Esophagus muscularis mucosa (tissue), 4 donors: ENCODE data around the gene RTF2. TPM values are rescaled to one million over a fixed set of nuclear protein-coding genes. Genes with fewer than 3 reads are reported as not detected.

Experiments used
- DNase-seq: peaks from one replicate; pipeline ENCODE4 v3.0.0-alpha.2; 2017; ENCODE audit errors: extremely low spot score
- H3K27ac ChIP-seq, 4 donors: fragments of 200-600 bp; sonication (generic); replicated peaks in 1 of 4; 1 replicate in 3 of 4; 2 replicates in 1 of 4; pipeline ENCODE4 v1.5.1; 2016 to 2019; ENCODE audit warnings: mild to moderate bottlenecking in 1 of 4
- H3K27me3 ChIP-seq, 4 donors: fragments of 200-600 bp; sonication (generic); one replicate each; pipeline versions ENCODE4 v1.5.1 to v1.6.0; 2016 to 2019
- H3K36me3 ChIP-seq, 4 donors: fragments of 200-600 bp; sonication (generic); one replicate each; pipeline ENCODE4 v1.5.1; 2016 to 2019
- H3K4me1 ChIP-seq, 4 donors: fragments of 200-600 bp; sonication (generic); one replicate each; pipeline ENCODE4 v1.5.1; 2016 to 2019
- H3K4me3 ChIP-seq, 4 donors: fragments of 200-600 bp; sonication (generic); 1 replicate in 2 of 4; 2 replicates in 2 of 4; pipeline ENCODE4 v1.5.1; 2016 to 2019; ENCODE audit warnings: mild to moderate bottlenecking in 4 of 4, moderate library complexity in 1 of 4
- H3K9me3 ChIP-seq, 4 donors: fragments of 200-600 bp; sonication (generic); 1 replicate in 3 of 4; 2 replicates in 1 of 4; pipeline ENCODE4 v1.5.1; 2016 to 2019
- CTCF ChIP-seq, 3 experiments: fragments of 200-600 bp in 2 of 3; fragments of 450-650 bp in 1 of 3; sonication (generic) in 2 of 3; IDR thresholded peaks; one replicate each; pipeline ENCODE4 v1.5.1; 2017 to 2019; ENCODE audit warnings: antibody characterized with exemption in 3 of 3, mild to moderate bottlenecking in 2 of 3, moderate library complexity in 1 of 3
- EP300 ChIP-seq: sonication (generic); formaldehyde crosslinking; IDR thresholded peaks from one replicate; pipeline ENCODE4 v1.6.1; 2017; ENCODE audit warnings: antibody characterized with exemption
- POLR2A ChIP-seq: fragments of 450-650 bp; IDR thresholded peaks from one replicate; pipeline ENCODE4 v1.6.1; 2017; ENCODE audit warnings: antibody characterized with exemption, moderate library complexity, mild to moderate bottlenecking, low read depth
- POLR2AphosphoS5 ChIP-seq, 2 donors: sonication (generic); formaldehyde crosslinking; IDR thresholded peaks; one replicate each; pipeline ENCODE4 v1.6.1; 2017; ENCODE audit warnings: antibody characterized with exemption in 2 of 2
- WGBS: methylation state at CpG from one replicate; pipeline ENCODE4 v1.1.5; 2018; 5-methylcytosine and 5-hydroxymethylcytosine counted together
- intact Hi-C: fragments of 100-400 bp; cut with DNase I; formaldehyde crosslinking; loops from one replicate; pipeline ENCODE4 v1.15.1; 2023
- total RNA-seq, 4 donors: library from RNA; depleted of rRNA; stranded (reverse); fragments of >200 nt; gene quantifications; one replicate each; pipeline versions ENCODE4 v1.1.0 to v1.2.1, GENCODE V29; 2016

Gene RTF2
- total RNA-seq, 4 donors from 2014 or later: 71.0 to 93.3 (median 78.5) TPM

- H3K27me3 ChIP-seq: no peaks in the 10 kb centered on the region
- TF ChIP-seq POLR2A: no peak
- TF ChIP-seq EP300: no peak
- no peak for TF ChIP-seq CTCF (IDR thresholded peaks at IDR 0.05)
- no peak for TF ChIP-seq POLR2AphosphoS5 (IDR thresholded peaks at IDR 0.05)
- 79% methylated on average over 12 of the region's 22 CpGs for WGBS
- no peak overlapping the region for H3K27ac ChIP-seq
- no peaks in the 10 kb centered on the region for H3K9me3 ChIP-seq
- DNase-seq: no peak
- peaks cover 0 to 5% (median 0%) of the 10 kb centered on the region in 4 donors for H3K36me3 ChIP-seq
- no peak overlapping the region for H3K4me3 ChIP-seq
- no peaks in the 10 kb centered on the region for H3K4me1 ChIP-seq
- intact Hi-C loops: no loop called here
These were observed 10.1 kb upstream of the RTF2 start for GRCh38 chr20:56458206-56458821.

- H3K27me3 ChIP-seq: no peaks in the 10 kb centered on the region
- 63% methylated on average over 3 of the region's 3 CpGs for WGBS
- H3K4me1 ChIP-seq: no peaks in the 10 kb centered on the region
- H3K9me3 ChIP-seq: no peaks in the 10 kb centered on the region
- DNase-seq: no peak
- intact Hi-C loops: no loop called here
- H3K27ac ChIP-seq: no peak overlapping the region
- H3K36me3 ChIP-seq: peaks cover 0 to 5% (median 0%) of the 10 kb centered on the region in 4 donors
- no peak for TF ChIP-seq POLR2AphosphoS5 (IDR thresholded peaks at IDR 0.05)
- TF ChIP-seq CTCF (IDR thresholded peaks at IDR 0.05): no peak
- no peak for TF ChIP-seq POLR2A
- TF ChIP-seq EP300: no peak
- H3K4me3 ChIP-seq: no peak overlapping the region
These were observed 8.0 kb upstream of the RTF2 start for GRCh38 chr20:56460459-56460858.

- DNase-seq: no peak
- Histone ChIP-seq H3K4me1 (no peaks in the 10 kb centered on the region), H3K36me3 (peaks cover 0 to 5% (median 0%) of the 10 kb centered on the region in 4 donors), H3K9me3 (no peaks in the 10 kb centered on the region), H3K4me3 (no peak overlapping the region), H3K27me3 (no peaks in the 10 kb centered on the region), H3K27ac (no peak overlapping the region)
- WGBS: 56% methylated on average over 3 of the region's 3 CpGs
- intact Hi-C loops: no loop called here
- TF ChIP-seq POLR2A (no peak), CTCF (IDR thresholded peaks at IDR 0.05) (no peak), EP300 (no peak), POLR2AphosphoS5 (IDR thresholded peaks at IDR 0.05) (no peak)
These were observed 6.9 kb upstream of the RTF2 start for GRCh38 chr20:56461576-56461975.

- WGBS: 73% methylated on average over 3 of the region's 3 CpGs
- no peak overlapping the region for H3K4me3 ChIP-seq
- intact Hi-C loops: no loop called here
These were observed 5.0 kb upstream of the RTF2 start for GRCh38 chr20:56463428-56463827.

GRCh38 chr20:56465997-56466396 lies 2.4 kb upstream of the RTF2 start:
- 56% methylated on average over 7 of the region's 7 CpGs for WGBS
- H3K27me3 ChIP-seq: no peaks in the 10 kb centered on the region
- H3K27ac ChIP-seq: peak overlapping the region in 1 of 4 donors; percentile 35
- TF ChIP-seq POLR2AphosphoS5 (IDR thresholded peaks at IDR 0.05): no peak
- no peak for TF ChIP-seq CTCF (IDR thresholded peaks at IDR 0.05)
- TF ChIP-seq POLR2A: no peak
- no peak for TF ChIP-seq EP300
- H3K36me3 ChIP-seq: peaks cover 0 to 7% (median 2%) of the 10 kb centered on the region in 4 donors
- H3K9me3 ChIP-seq: no peaks in the 10 kb centered on the region
- H3K4me1 ChIP-seq: peaks cover 25 to 27% (median 26%) of the 10 kb centered on the region in 4 donors
- intact Hi-C loops: loop anchor here (2.0 kb wide), 1 partner anchor 73 kb away; the partner anchor contains the start of genes AURKA and CSTF1
- no peak for DNase-seq
- H3K4me3 ChIP-seq: no peak overlapping the region

More at GRCh38 chr20:56463428-56463827, 5.0 kb upstream of the RTF2 start:
- no peak for DNase-seq
- no peak overlapping the region for H3K27ac ChIP-seq
- H3K9me3 ChIP-seq: no peaks in the 10 kb centered on the region
- peaks cover 3 to 8% (median 6%) of the 10 kb centered on the region in 4 donors for H3K4me1 ChIP-seq
- no peaks in the 10 kb centered on the region for H3K27me3 ChIP-seq
- H3K36me3 ChIP-seq: peaks cover 0 to 2% (median 0%) of the 10 kb centered on the region in 4 donors
- TF ChIP-seq POLR2AphosphoS5 (IDR thresholded peaks at IDR 0.05) (no peak), EP300 (no peak)
